Spleen (tissue), 11 donors: ENCODE results near the gene KIF26B. TPM values are rescaled to one million over a fixed set of nuclear protein-coding genes. Genes with fewer than 3 reads are reported as not detected.

ENCODE experiments used
- DNase-seq: peaks from one replicate; pipeline ENCODE4 v3.0.0-alpha.2; 2020
- H3K27ac ChIP-seq, 8 donors: fragments of 200-600 bp; sonication (generic) in 7 of 8; 1 replicate in 4 of 8; 2 replicates in 4 of 8; pipeline versions ENCODE4 v1.5.0 to v1.8.0; 2016 to 2021; ENCODE audit warnings: inconsistent platforms in 4 of 8, mild to moderate bottlenecking in 4 of 8, moderate library complexity in 1 of 8
- H3K27me3 ChIP-seq, 7 donors: fragments of 200-600 bp; sonication (generic) in 6 of 7; replicated peaks in 1 of 7; 1 replicate in 4 of 7; 2 replicates in 3 of 7; pipeline versions ENCODE4 v1.5.0 to v1.8.0; 2016 to 2021; ENCODE audit warnings: inconsistent platforms in 3 of 7, mild to moderate bottlenecking in 1 of 7
- H3K36me3 ChIP-seq, 6 donors: fragments of 200-600 bp; sonication (generic) in 5 of 6; 1 replicate in 4 of 6; 2 replicates in 2 of 6; pipeline versions ENCODE4 v1.5.0 to v1.8.0; 2016 to 2021; ENCODE audit warnings: inconsistent platforms in 2 of 6
- H3K4me1 ChIP-seq, 6 donors: fragments of 200-600 bp; sonication (generic) in 5 of 6; 1 replicate in 3 of 6; 2 replicates in 3 of 6; pipeline versions ENCODE4 v1.5.0 to v1.8.0; 2016 to 2021; ENCODE audit warnings: inconsistent platforms in 3 of 6
- H3K4me3 ChIP-seq, 8 donors: fragments of 200-600 bp; sonication (generic) in 7 of 8; 1 replicate in 4 of 8; 2 replicates in 4 of 8; pipeline versions ENCODE4 v1.5.0 to v1.8.0; 2016 to 2021; ENCODE audit warnings: inconsistent platforms in 4 of 8, mild to moderate bottlenecking in 4 of 8, moderate library complexity in 2 of 8
- H3K9me3 ChIP-seq, 8 donors: fragments of 200-600 bp; sonication (generic) in 7 of 8; 1 replicate in 4 of 8; 2 replicates in 4 of 8; pipeline versions ENCODE4 v1.5.0 to v1.8.0; 2016 to 2021; ENCODE audit warnings: inconsistent platforms in 4 of 8
- POLR2A ChIP-seq, 3 donors: fragments of 450-650 bp; IDR thresholded peaks; one replicate each; pipeline ENCODE4 v1.5.1; 2017; ENCODE audit warnings: antibody characterized with exemption in 3 of 3, mild to moderate bottlenecking in 1 of 3
- POLR2AphosphoS5 ChIP-seq, 3 donors: sonication (generic); formaldehyde crosslinking; IDR thresholded peaks; one replicate each; pipeline ENCODE4 v1.5.1; 2017; ENCODE audit warnings: antibody characterized with exemption in 3 of 3
- WGBS, 5 donors: extraction: QIAGEN DNeasy Blood & Tissue Kit in 3 of 5; methylation state at CpG; one replicate each; pipeline versions ENCODE4 v1.1.5 to v1.1.7; 2013 to 2018; 5-methylcytosine and 5-hydroxymethylcytosine counted together
- intact Hi-C: fragments of 100-400 bp; cut with DNase I; formaldehyde crosslinking; loops from one replicate; pipeline ENCODE4 v1.15.0; 2023; ENCODE audit warnings: low total_unique reads
- polyA plus RNA-seq, 3 donors: library from polyadenylated mRNA; stranded (reverse); fragments of 200-250 nt; gene quantifications; one replicate each; pipeline ENCODE4 v1.2.1, GENCODE V29; 2013
- total RNA-seq, 7 donors: library from RNA; depleted of rRNA in 3 of 7; stranded (reverse); fragments of >200 nt in 3 of 7; fragmentation: NEBNext Ultra II Directional in 4 of 7; extraction: Animal tissue kit (Norgen Biotek cat#: 25700) in 4 of 7; gene quantifications; one replicate each; pipeline versions ENCODE4 v1.1.0 to v1.2.1, GENCODE V29; 2016 to 2021
- TF ChIP-seq, protein P1 (sequence below), 11 experiments: fragments of 200-600 bp in 7 of 11; fragments of 450-650 bp in 4 of 11; sonication (generic) in 4 of 11; IDR thresholded peaks in 8 of 11; conservative IDR thresholded peaks in 3 of 11; 1 replicate in 7 of 11; 2 replicates in 4 of 11; pipeline versions ENCODE4 v1.4.0 to v1.8.0; 2016 to 2021; ENCODE audit warnings: antibody characterized with exemption in 11 of 11, inconsistent platforms in 4 of 11, mild to moderate bottlenecking in 1 of 11
- donor health status: healthy with polysubstance abuse.
- donor health status: DM: no; HTN: no; CAD: no; lungs with moderate emphysema.
- donor health status: DM: no; HTN: no; CAD: no.
- donor health status: Bipolar disorder and iron deficiency.
- donor health status: healthy.
- donor health status: DM: no; HTN: no; CAD: no.
- donor health status: DM: yes; HTN: yes; CAD: no.

The KIF26B gene
- total and polyA plus RNA-seq, 10 donors = 0.07 to 4.5 (median 0.60) TPM; not detected in 1

DNA sequence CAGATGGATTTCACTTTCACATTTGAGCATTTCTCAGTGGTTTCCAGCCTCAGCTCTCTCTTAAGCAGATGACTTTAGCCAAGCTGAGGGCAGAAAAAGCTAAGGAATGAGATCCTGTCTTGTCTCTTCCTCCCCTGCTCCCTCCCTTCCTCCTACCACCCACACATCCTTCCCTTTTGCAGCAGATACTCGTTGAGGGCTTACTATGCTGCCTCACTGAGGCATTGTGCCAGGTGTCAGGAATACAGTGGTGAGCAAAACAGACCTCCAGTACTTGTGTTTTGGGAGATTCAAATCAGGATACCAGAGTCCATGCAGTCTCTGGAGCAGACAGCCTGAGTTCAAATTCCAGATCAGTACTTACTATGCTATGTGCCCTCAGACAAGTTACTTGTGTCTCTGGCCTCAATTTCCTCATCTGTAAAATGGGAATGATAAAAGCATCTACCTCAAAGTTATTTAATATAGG, 43.2 kb downstream of the KIF26B start:
- H3K4me3 ChIP-seq = no peak overlapping the region
- 0 to 4% (median 0%) methylated on average over 1 of the region's 1 CpG for WGBS, 5 donors
- no peak overlapping the region for H3K27ac ChIP-seq
- intact Hi-C loops = no loop called here
- H3K4me1 ChIP-seq = no peaks in the 10 kb centered on the region
- TF ChIP-seq POLR2A (IDR thresholded peaks at IDR 0.05) = no peak
- TF ChIP-seq, protein P1, sequence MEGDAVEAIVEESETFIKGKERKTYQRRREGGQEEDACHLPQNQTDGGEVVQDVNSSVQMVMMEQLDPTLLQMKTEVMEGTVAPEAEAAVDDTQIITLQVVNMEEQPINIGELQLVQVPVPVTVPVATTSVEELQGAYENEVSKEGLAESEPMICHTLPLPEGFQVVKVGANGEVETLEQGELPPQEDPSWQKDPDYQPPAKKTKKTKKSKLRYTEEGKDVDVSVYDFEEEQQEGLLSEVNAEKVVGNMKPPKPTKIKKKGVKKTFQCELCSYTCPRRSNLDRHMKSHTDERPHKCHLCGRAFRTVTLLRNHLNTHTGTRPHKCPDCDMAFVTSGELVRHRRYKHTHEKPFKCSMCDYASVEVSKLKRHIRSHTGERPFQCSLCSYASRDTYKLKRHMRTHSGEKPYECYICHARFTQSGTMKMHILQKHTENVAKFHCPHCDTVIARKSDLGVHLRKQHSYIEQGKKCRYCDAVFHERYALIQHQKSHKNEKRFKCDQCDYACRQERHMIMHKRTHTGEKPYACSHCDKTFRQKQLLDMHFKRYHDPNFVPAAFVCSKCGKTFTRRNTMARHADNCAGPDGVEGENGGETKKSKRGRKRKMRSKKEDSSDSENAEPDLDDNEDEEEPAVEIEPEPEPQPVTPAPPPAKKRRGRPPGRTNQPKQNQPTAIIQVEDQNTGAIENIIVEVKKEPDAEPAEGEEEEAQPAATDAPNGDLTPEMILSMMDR (IDR thresholded peaks at IDR 0.05 in 8 of 11, conservative IDR thresholded peaks at IDR 0.05 in 3 of 11) = no peak
- TF ChIP-seq POLR2AphosphoS5 (IDR thresholded peaks at IDR 0.05) = no peak
- H3K9me3 ChIP-seq = no peaks in the 10 kb centered on the region
- H3K27me3 ChIP-seq = peaks cover 0 to 17% (median 0%) of the 10 kb centered on the region in 7 donors
- no peak for DNase-seq
- H3K36me3 ChIP-seq = no peaks in the 10 kb centered on the region

DNA sequence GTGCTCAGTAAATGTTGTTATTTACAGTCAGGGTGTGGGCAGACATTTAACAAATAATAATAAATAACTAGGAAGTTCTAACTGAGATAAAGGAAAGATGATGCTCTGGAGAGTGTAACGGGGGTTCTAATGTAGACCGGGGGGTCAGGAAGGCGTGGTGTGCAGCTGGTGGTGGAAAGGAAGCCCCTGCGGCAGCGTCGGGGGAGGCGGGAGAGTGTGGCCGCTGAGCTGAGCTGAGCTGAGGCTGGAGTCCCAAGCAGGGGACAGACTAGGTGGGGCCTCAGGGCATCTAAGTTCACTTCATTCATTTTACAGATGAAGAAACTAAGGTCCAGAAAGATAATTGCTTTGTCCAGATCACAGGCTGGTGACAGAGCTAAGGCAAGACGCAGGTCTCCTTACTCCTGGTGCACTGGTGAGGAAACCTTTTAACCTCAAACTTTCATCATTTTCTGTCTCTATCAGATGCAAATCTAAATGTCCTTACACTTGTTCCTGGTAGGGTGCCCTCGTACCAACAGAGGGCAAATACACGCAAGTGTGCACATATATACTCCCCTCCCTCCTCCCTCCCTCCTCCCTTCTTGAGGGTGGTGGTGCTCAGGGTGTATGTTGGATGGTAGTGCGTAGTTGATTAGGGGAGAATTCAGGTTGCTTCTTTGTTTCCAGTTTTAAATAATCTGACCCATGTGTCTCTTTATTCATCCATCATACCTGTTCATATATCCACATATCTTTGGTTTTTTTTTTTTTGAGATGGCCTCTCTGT, 44.1 kb downstream of the KIF26B start:
- no peak overlapping the region for H3K4me3 ChIP-seq
- no peak for TF ChIP-seq POLR2A (IDR thresholded peaks at IDR 0.05)
- TF ChIP-seq POLR2AphosphoS5 (IDR thresholded peaks at IDR 0.05) = no peak
- WGBS, 5 donors = 29 to 38% (median 33%) methylated on average over 9 to 12 of the region's 12 CpGs
- no peaks in the 10 kb centered on the region for H3K36me3 ChIP-seq
- H3K27ac ChIP-seq = no peak overlapping the region
- no peak for DNase-seq
- intact Hi-C loops = no loop called here
- no peaks in the 10 kb centered on the region for H3K9me3 ChIP-seq
- peaks cover 0 to 17% (median 0%) of the 10 kb centered on the region in 7 donors for H3K27me3 ChIP-seq
- no peaks in the 10 kb centered on the region for H3K4me1 ChIP-seq

DNA sequence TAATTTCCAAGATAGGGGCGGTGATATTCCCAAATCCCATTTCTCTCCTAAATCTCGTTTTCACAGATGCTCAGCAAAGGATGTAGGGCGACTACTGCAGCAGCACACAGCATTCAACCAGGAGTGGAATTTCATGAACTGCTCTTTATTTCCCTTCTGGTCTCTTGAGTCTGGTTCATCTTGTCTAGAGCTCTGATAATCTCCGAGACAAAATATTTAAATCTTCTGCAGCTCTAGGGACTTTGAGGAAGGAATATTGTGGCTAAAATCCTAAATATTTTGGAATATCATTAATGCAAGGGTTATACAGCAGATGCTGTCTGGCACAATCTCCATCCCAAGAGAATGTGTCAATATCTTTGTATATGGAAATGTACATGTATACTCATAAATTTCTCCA, 45.4 kb downstream of the KIF26B start:
- TF ChIP-seq, protein P1 (IDR thresholded peaks at IDR 0.05 in 8 of 11, conservative IDR thresholded peaks at IDR 0.05 in 3 of 11) = no peak
- no peak for TF ChIP-seq POLR2AphosphoS5 (IDR thresholded peaks at IDR 0.05)
- TF ChIP-seq POLR2A (IDR thresholded peaks at IDR 0.05) = no peak
- no peak for DNase-seq
- intact Hi-C loops = no loop called here
- no peaks in the 10 kb centered on the region for H3K36me3 ChIP-seq
- no peak overlapping the region for H3K4me3 ChIP-seq
- no peak overlapping the region for H3K27ac ChIP-seq
- H3K4me1 ChIP-seq = no peaks in the 10 kb centered on the region
- H3K9me3 ChIP-seq = no peaks in the 10 kb centered on the region
- 84 to 93% (median 88%) methylated on average over 4 of the region's 4 CpGs for WGBS, 5 donors
- peaks cover 0 to 17% (median 0%) of the 10 kb centered on the region in 7 donors for H3K27me3 ChIP-seq

DNA sequence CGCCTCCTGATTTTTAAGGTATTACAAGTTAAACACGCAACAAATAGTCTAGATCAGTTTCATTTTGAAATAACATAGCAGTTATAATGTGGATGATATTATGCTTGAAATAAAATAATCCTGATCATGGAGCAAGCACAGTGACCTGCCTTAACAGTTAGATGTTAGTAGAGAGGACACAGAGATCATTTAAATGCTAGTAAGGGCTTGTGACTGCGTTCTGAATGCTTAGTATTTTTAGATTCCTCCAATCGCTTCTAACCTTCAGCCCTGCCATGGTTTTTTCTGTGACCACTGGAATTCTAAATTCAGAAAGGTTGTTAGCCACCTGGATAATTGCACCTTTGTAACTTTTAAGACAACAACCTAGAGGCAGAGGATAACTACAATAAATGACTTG, 46.4 kb downstream of the KIF26B start:
- Histone ChIP-seq H3K4me3 (no peak overlapping the region), H3K27me3 (peaks cover 0 to 17% (median 0%) of the 10 kb centered on the region in 7 donors), H3K9me3 (peaks cover 1 to 6% (median 4%) of the 10 kb centered on the region in 8 donors), H3K4me1 (no peaks in the 10 kb centered on the region), H3K27ac (no peak overlapping the region), H3K36me3 (no peaks in the 10 kb centered on the region)
- intact Hi-C loops = no loop called here
- DNase-seq = no peak
- 86 to 88% (median 86%) methylated on average over 4 of the region's 4 CpGs for WGBS, 5 donors
- no peak for TF ChIP-seq POLR2AphosphoS5 (IDR thresholded peaks at IDR 0.05)
- TF ChIP-seq POLR2A (IDR thresholded peaks at IDR 0.05) = no peak
- TF ChIP-seq, protein P1 (IDR thresholded peaks at IDR 0.05 in 8 of 11, conservative IDR thresholded peaks at IDR 0.05 in 3 of 11) = no peak
